Uterus (tissue), 4 donors: ENCODE results near the gene SYCE3. TPM values are rescaled to one million over a fixed set of nuclear protein-coding genes. Genes with fewer than 3 reads are reported as not detected.

Experiments used
- DNase-seq, 2 donors: peaks; one replicate each; pipeline ENCODE4 v3.0.0-alpha.2; 2019 to 2020
- H3K27ac ChIP-seq, 2 donors: fragments of 200-600 bp; sonication (generic); 1 replicate in 1 of 2; 2 replicates in 1 of 2; pipeline ENCODE4 v1.5.1; 2016 to 2018
- H3K27me3 ChIP-seq, 2 donors: fragments of 200-600 bp; sonication (generic); one replicate each; pipeline ENCODE4 v1.5.1; 2018 to 2019; ENCODE audit warnings: control low read depth in 1 of 2
- H3K36me3 ChIP-seq, 2 donors: fragments of 200-600 bp; sonication (generic); one replicate each; pipeline ENCODE4 v1.5.1; 2019; ENCODE audit warnings: control low read depth in 1 of 2
- H3K4me1 ChIP-seq, 2 donors: fragments of 200-600 bp; sonication (generic); one replicate each; pipeline ENCODE4 v1.5.1; 2018 to 2019; ENCODE audit warnings: control low read depth in 1 of 2
- H3K4me3 ChIP-seq, 2 donors: fragments of 200-600 bp; sonication (generic); 1 replicate in 1 of 2; 2 replicates in 1 of 2; pipeline ENCODE4 v1.5.1; 2018 to 2019; ENCODE audit warnings: mild to moderate bottlenecking in 1 of 2
- H3K9me3 ChIP-seq, 2 donors: fragments of 200-600 bp; sonication (generic); one replicate each; pipeline ENCODE4 v1.5.1; 2019; ENCODE audit warnings: control low read depth in 1 of 2
- CTCF ChIP-seq, 4 experiments: fragments of 200-600 bp in 2 of 4; fragments of 450-650 bp in 2 of 4; sonication (generic) in 2 of 4; IDR thresholded peaks; one replicate each; pipeline ENCODE4 v1.5.1; 2016 to 2019; ENCODE audit warnings: antibody characterized with exemption in 4 of 4, mild to moderate bottlenecking in 2 of 4, moderate library complexity in 1 of 4
- POLR2A ChIP-seq, 2 donors: fragments of 450-650 bp; IDR thresholded peaks; one replicate each; pipeline ENCODE4 v1.6.1; 2016; ENCODE audit warnings: antibody characterized with exemption in 2 of 2, mild to moderate bottlenecking in 1 of 2, moderate library complexity in 1 of 2
- intact Hi-C: fragments of 100-400 bp; cut with DNase I; formaldehyde crosslinking; loops from one replicate; pipeline ENCODE4 v1.15.1; 2023; ENCODE audit warnings: low total_unique reads
- total RNA-seq, 4 donors: library from RNA; depleted of rRNA in 3 of 4; stranded (reverse); fragments of >200 nt in 3 of 4; gene quantifications; one replicate each; pipeline versions ENCODE4 v1.1.0 to v1.2.4, GENCODE V29; 2014 to 2023
- donor health status: DM: yes; HTN: yes; CAD: no.

Gene SYCE3
- total RNA-seq, 4 donors from 2014 or later = not detected

- peaks cover 3 to 13% of the 10 kb centered on the region in 2 donors for H3K4me1 ChIP-seq
- H3K36me3 ChIP-seq = no peaks in the 10 kb centered on the region
- no peaks in the 10 kb centered on the region for H3K27me3 ChIP-seq
- intact Hi-C loops = loop anchor here (10.0 kb wide), 1 partner anchor 231 kb away; the partner anchor contains the start of gene MAPK11
- H3K9me3 ChIP-seq = no peaks in the 10 kb centered on the region
- TF ChIP-seq CTCF (IDR thresholded peaks at IDR 0.05) (no peak), POLR2A (IDR thresholded peaks at IDR 0.05) (no peak)
- H3K27ac ChIP-seq = no peak overlapping the region
- H3K4me3 ChIP-seq = no peak overlapping the region
- no peak for DNase-seq
Measured at GRCh38 chr22:50505276-50505775, 57.4 kb downstream of the SYCE3 start.

- no peak for TF ChIP-seq CTCF (IDR thresholded peaks at IDR 0.05)
- TF ChIP-seq POLR2A (IDR thresholded peaks at IDR 0.05) = no peak
- Histone ChIP-seq H3K36me3 (no peaks in the 10 kb centered on the region), H3K27me3 (no peaks in the 10 kb centered on the region), H3K9me3 (no peaks in the 10 kb centered on the region), H3K27ac (no peak overlapping the region), H3K4me1 (peaks cover 3 to 13% of the 10 kb centered on the region in 2 donors), H3K4me3 (no peak overlapping the region)
- intact Hi-C loops = loop anchor here (10.0 kb wide), 1 partner anchor 230 kb away; the partner anchor contains the start of gene MAPK11
- no peak for DNase-seq
Measured at GRCh38 chr22:50504369-50505211, 58.1 kb downstream of the SYCE3 start.

GRCh38 chr22:50503475-50504145 lies 59.1 kb downstream of the SYCE3 start:
- no peak for DNase-seq
- H3K9me3 ChIP-seq = no peaks in the 10 kb centered on the region
- no peak overlapping the region for H3K4me3 ChIP-seq
- no peaks in the 10 kb centered on the region for H3K27me3 ChIP-seq
- no peak overlapping the region for H3K27ac ChIP-seq
- no peaks in the 10 kb centered on the region for H3K36me3 ChIP-seq
- TF ChIP-seq POLR2A (IDR thresholded peaks at IDR 0.05) (no peak), CTCF (IDR thresholded peaks at IDR 0.05) (no peak)
- H3K4me1 ChIP-seq = peaks cover 3 to 13% of the 10 kb centered on the region in 2 donors
- intact Hi-C loops = loop anchor here (10.0 kb wide), 1 partner anchor 229 kb away; the partner anchor contains the start of gene MAPK11

GRCh38 chr22:50502628-50503474 lies 59.9 kb downstream of the SYCE3 start:
- Histone ChIP-seq H3K27me3 (no peaks in the 10 kb centered on the region), H3K36me3 (no peaks in the 10 kb centered on the region), H3K27ac (no peak overlapping the region), H3K9me3 (no peaks in the 10 kb centered on the region), H3K4me3 (no peak overlapping the region), H3K4me1 (peaks cover 3 to 13% of the 10 kb centered on the region in 2 donors)
- intact Hi-C loops = loop anchor here (10.0 kb wide), 1 partner anchor 228 kb away; the partner anchor contains the start of gene MAPK11
- TF ChIP-seq POLR2A (IDR thresholded peaks at IDR 0.05) (no peak), CTCF (IDR thresholded peaks at IDR 0.05) (no peak)
- no peak for DNase-seq
